ENCODE results near the gene DAPK1.

DNA sequence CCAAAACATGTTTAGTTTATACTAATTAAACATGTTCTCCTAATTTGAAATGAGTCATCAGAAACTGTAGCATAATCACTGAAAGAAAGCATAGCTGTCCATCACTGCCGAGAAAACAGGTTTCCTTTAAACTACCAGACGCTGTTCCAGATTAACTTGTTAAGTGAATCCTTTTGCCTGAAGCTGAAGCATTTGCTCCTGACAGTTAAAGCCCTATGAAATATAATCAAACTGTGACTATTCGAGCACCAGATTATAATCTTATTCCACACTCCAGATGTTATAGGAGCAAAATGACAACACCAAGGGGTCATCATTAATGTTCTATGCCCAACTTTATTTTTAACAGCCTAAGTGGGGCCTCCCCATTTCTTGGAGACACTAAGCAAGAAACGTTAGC, 142.3 kb downstream of the DAPK1 start:
- TF ChIP-seq, protein P1, sequence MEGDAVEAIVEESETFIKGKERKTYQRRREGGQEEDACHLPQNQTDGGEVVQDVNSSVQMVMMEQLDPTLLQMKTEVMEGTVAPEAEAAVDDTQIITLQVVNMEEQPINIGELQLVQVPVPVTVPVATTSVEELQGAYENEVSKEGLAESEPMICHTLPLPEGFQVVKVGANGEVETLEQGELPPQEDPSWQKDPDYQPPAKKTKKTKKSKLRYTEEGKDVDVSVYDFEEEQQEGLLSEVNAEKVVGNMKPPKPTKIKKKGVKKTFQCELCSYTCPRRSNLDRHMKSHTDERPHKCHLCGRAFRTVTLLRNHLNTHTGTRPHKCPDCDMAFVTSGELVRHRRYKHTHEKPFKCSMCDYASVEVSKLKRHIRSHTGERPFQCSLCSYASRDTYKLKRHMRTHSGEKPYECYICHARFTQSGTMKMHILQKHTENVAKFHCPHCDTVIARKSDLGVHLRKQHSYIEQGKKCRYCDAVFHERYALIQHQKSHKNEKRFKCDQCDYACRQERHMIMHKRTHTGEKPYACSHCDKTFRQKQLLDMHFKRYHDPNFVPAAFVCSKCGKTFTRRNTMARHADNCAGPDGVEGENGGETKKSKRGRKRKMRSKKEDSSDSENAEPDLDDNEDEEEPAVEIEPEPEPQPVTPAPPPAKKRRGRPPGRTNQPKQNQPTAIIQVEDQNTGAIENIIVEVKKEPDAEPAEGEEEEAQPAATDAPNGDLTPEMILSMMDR (IDR thresholded peaks at IDR 0.05), result no peak
- TF ChIP-seq POLR2A (IDR thresholded peaks at IDR 0.05), result no peak
